Thyroid gland (tissue), 4 donors: ENCODE results near the gene PIMREG.

Experiments used
- CTCF ChIP-seq, 6 experiments: fragments of 200-600 bp in 3 of 6; fragments of 450-650 bp in 3 of 6; sonication (generic) in 3 of 6; IDR thresholded peaks; one replicate each; pipeline ENCODE4 v1.5.1; 2016 to 2019; ENCODE audit warnings: antibody characterized with exemption in 6 of 6, mild to moderate bottlenecking in 2 of 6, inconsistent platforms in 1 of 6, moderate library complexity in 1 of 6
- POLR2A ChIP-seq, 2 donors: fragments of 450-650 bp; IDR thresholded peaks; one replicate each; pipeline ENCODE4 v1.6.1; 2017; ENCODE audit warnings: antibody characterized with exemption in 2 of 2, mild to moderate bottlenecking in 2 of 2, moderate library complexity in 1 of 2

- no peak for TF ChIP-seq CTCF (IDR thresholded peaks at IDR 0.05)
- no peak for TF ChIP-seq POLR2A (IDR thresholded peaks at IDR 0.05)
These were observed 498 bp downstream of the PIMREG start for GRCh38 chr17:6444571-6445335.
